Liver (tissue), 3 donors: ENCODE measurements around the gene VEGFA.

Source experiments
- ATF3 ChIP-seq: IDR thresholded peaks from 2 replicates; pipeline ENCODE4 v1.6.1; 2016; ENCODE audit warnings: antibody characterized with exemption
- EGR1 ChIP-seq, 2 donors: IDR thresholded peaks; 2 replicates each; pipeline ENCODE4 v1.6.1; 2016 to 2018; ENCODE audit warnings: antibody characterized with exemption in 2 of 2, low read depth in 2 of 2
- FOXA2 ChIP-seq: IDR thresholded peaks from 2 replicates; pipeline ENCODE4 v1.6.1; 2016; ENCODE audit warnings: antibody characterized with exemption
- GABPA ChIP-seq, 2 donors: IDR thresholded peaks in 1 of 2; conservative IDR thresholded peaks in 1 of 2; 2 replicates each; pipeline ENCODE4 v1.6.1; 2016; ENCODE audit warnings: antibody characterized with exemption in 2 of 2, mild to moderate bottlenecking in 1 of 2, moderate library complexity in 1 of 2
- HNF4A ChIP-seq, 2 donors: conservative IDR thresholded peaks; 2 replicates each; pipeline ENCODE4 v1.6.1; 2016; ENCODE audit warnings: antibody characterized with exemption in 2 of 2, mild to moderate bottlenecking in 2 of 2
- JUND ChIP-seq, 2 donors: IDR thresholded peaks; 2 replicates each; pipeline ENCODE4 v1.6.1; 2016; ENCODE audit warnings: antibody characterized with exemption in 2 of 2
- MAX ChIP-seq: IDR thresholded peaks from 2 replicates; pipeline ENCODE4 v1.6.1; 2016; ENCODE audit warnings: antibody characterized with exemption
- RAD21 ChIP-seq, 2 donors: IDR thresholded peaks; 2 replicates each; pipeline ENCODE4 v1.6.1; 2016; ENCODE audit warnings: antibody characterized with exemption in 2 of 2, mild to moderate bottlenecking in 2 of 2
- REST ChIP-seq: IDR thresholded peaks from 2 replicates; pipeline ENCODE4 v1.6.1; 2016; ENCODE audit warnings: antibody characterized with exemption, mild to moderate bottlenecking
- RXRA ChIP-seq, 2 donors: IDR thresholded peaks; 2 replicates each; pipeline ENCODE4 v1.6.1; 2017 to 2018; ENCODE audit warnings: antibody characterized with exemption in 2 of 2, mild to moderate bottlenecking in 1 of 2
- SP1 ChIP-seq: IDR thresholded peaks from 2 replicates; pipeline ENCODE4 v1.6.1; 2018; ENCODE audit warnings: antibody characterized with exemption, mild to moderate bottlenecking
- TAF1 ChIP-seq: conservative IDR thresholded peaks from 2 replicates; pipeline ENCODE4 v1.6.1; 2016; ENCODE audit warnings: antibody characterized with exemption, mild to moderate bottlenecking
- YY1 ChIP-seq: IDR thresholded peaks from 2 replicates; pipeline ENCODE4 v1.6.1; 2016; ENCODE audit warnings: antibody characterized with exemption, mild to moderate bottlenecking
- TF ChIP-seq, protein P1 (sequence below): fragments of 150-350 bp; IDR thresholded peaks from 2 replicates; pipeline ENCODE4 v1.5.1; 2017; ENCODE audit warnings: improper control_type of control experiment, low read depth, low read length; ENCODE audit not compliant: missing input control
- donor health status: healthy.
- donor health status: healthy.

- TF ChIP-seq, protein P1, sequence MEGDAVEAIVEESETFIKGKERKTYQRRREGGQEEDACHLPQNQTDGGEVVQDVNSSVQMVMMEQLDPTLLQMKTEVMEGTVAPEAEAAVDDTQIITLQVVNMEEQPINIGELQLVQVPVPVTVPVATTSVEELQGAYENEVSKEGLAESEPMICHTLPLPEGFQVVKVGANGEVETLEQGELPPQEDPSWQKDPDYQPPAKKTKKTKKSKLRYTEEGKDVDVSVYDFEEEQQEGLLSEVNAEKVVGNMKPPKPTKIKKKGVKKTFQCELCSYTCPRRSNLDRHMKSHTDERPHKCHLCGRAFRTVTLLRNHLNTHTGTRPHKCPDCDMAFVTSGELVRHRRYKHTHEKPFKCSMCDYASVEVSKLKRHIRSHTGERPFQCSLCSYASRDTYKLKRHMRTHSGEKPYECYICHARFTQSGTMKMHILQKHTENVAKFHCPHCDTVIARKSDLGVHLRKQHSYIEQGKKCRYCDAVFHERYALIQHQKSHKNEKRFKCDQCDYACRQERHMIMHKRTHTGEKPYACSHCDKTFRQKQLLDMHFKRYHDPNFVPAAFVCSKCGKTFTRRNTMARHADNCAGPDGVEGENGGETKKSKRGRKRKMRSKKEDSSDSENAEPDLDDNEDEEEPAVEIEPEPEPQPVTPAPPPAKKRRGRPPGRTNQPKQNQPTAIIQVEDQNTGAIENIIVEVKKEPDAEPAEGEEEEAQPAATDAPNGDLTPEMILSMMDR = no peak
- TF ChIP-seq REST (no peak), RXRA (IDR thresholded peaks at IDR 0.05) (no peak), TAF1 (no peak), YY1 (no peak), HNF4A (conservative IDR thresholded peaks at IDR 0.05) (no peak), GABPA (IDR thresholded peaks at IDR 0.05 in 1 of 2, conservative IDR thresholded peaks at IDR 0.05 in 1 of 2) (no peak), SP1 (no peak), MAX (no peak), JUND (IDR thresholded peaks at IDR 0.05) (no peak), FOXA2 (no peak), RAD21 (IDR thresholded peaks at IDR 0.05) (no peak), EGR1 (IDR thresholded peaks at IDR 0.05; ENCODE audit: low read depth in 2 of 2) (no peak), ATF3 (no peak)
Observed at GRCh38 chr6:43762966-43763695, 6.9 kb upstream of the VEGFA start.
